HG03378 (cell line): ENCODE results near the gene RNF31.

Experiments
- ATAC-seq: cut with Tn5 transposase; IDR thresholded peaks from one replicate; pipeline ENCODE4 v1.9.1; 2021; ENCODE audit warnings: mild to moderate bottlenecking, moderate library complexity; ENCODE audit not compliant: unreplicated experiment

RNF31 gene

GRCh38 chr14:24137529-24138395 is 9.5 kb upstream of the RNF31 start:
- no peak for ATAC-seq

GRCh38 chr14:24138396-24139271 is 8.7 kb upstream of the RNF31 start:
- ATAC-seq: no peak

GRCh38 chr14:24139272-24139934 is 7.9 kb upstream of the RNF31 start:
- no peak for ATAC-seq

- ATAC-seq: peak; percentile 78
Measured at GRCh38 chr14:24141097-24141880, 6.0 kb upstream of the RNF31 start, which contains the start of gene EMC9. Gene EMC9 (minus strand): TSS chr14:24141591. CDS start chr14:24141304, 287 bp downstream.

GRCh38 chr14:24143511-24143910 is 3.8 kb upstream of the RNF31 start:
- ATAC-seq: no peak

GRCh38 chr14:24144451-24144850 is 2.8 kb upstream of the RNF31 start:
- no peak for ATAC-seq

GRCh38 chr14:24145219-24145618 is 2.1 kb upstream of the RNF31 start:
- no peak for ATAC-seq

GRCh38 chr14:24145690-24146452 is 1.4 kb upstream of the RNF31 start:
- ATAC-seq: no peak

GRCh38 chr14:24146453-24146977 is 783 bp upstream of the RNF31 start, which contains the start of gene PSME2:
Gene PSME2 (minus strand): TSS chr14:24146610. CDS start chr14:24146581, 29 bp downstream.
- peak; percentile 54 for ATAC-seq

- ATAC-seq: no peak
Measured at GRCh38 chr14:24147761-24148428, 597 bp downstream of the RNF31 start.

- no peak for ATAC-seq
Measured at GRCh38 chr14:24149302-24149969, 2.1 kb downstream of the RNF31 start.

- ATAC-seq: no peak
Measured at GRCh38 chr14:24150061-24150460, 2.8 kb downstream of the RNF31 start.

- no peak for ATAC-seq
Measured at GRCh38 chr14:24150567-24150966, 3.3 kb downstream of the RNF31 start.

- no peak for ATAC-seq
Measured at GRCh38 chr14:24150993-24151392, 3.7 kb downstream of the RNF31 start.

GRCh38 chr14:24151404-24152080 is 4.2 kb downstream of the RNF31 start:
- no peak for ATAC-seq

GRCh38 chr14:24155100-24155499 is 7.8 kb downstream of the RNF31 start:
- no peak for ATAC-seq

- no peak for ATAC-seq
Measured at GRCh38 chr14:24156840-24157239, 9.5 kb downstream of the RNF31 start.

- no peak for ATAC-seq
Measured at GRCh38 chr14:24157331-24157730, 10.0 kb downstream of the RNF31 start.
